H9 (cell line): ENCODE data around the gene SMIM20. TPM values are rescaled to one million over a fixed set of nuclear protein-coding genes. Genes with fewer than 3 reads are reported as not detected.

Experiments used
- DNase-seq: peaks from one replicate; pipeline ENCODE4 v3.0.0-alpha.2; 2017
- H2AFZ ChIP-seq: one replicate; pipeline ENCODE4 v1.6.1; 2013; ENCODE audit warnings: mild to moderate bottlenecking, low read length, control low read depth, moderate library complexity
- H2AK5ac ChIP-seq: 2 replicates; pipeline ENCODE4 v1.6.1; 2013; ENCODE audit warnings: low read length, control low read depth, mixed read lengths; ENCODE audit not compliant: insufficient read length
- H2BK120ac ChIP-seq: one replicate; pipeline ENCODE4 v1.6.1; 2013; ENCODE audit warnings: low read depth, mild to moderate bottlenecking, low read length, control low read depth, inconsistent platforms; ENCODE audit not compliant: poor library complexity, severe bottlenecking
- H2BK12ac ChIP-seq: 2 replicates; pipeline ENCODE4 v1.6.1; 2013; ENCODE audit warnings: low read length, control low read depth, mixed read lengths, low read depth; ENCODE audit not compliant: insufficient read length
- H2BK15ac ChIP-seq: 2 replicates; pipeline ENCODE4 v1.6.1; 2013; ENCODE audit warnings: low read depth, low read length, control low read depth
- H2BK20ac ChIP-seq: one replicate; pipeline ENCODE4 v1.6.1; 2013; ENCODE audit warnings: low read depth, mild to moderate bottlenecking, low read length, control low read depth, inconsistent platforms; ENCODE audit not compliant: poor library complexity, severe bottlenecking
- H2BK5ac ChIP-seq: 2 replicates; pipeline ENCODE4 v1.6.1; 2013; ENCODE audit warnings: low read length, control low read depth, mixed read lengths; ENCODE audit not compliant: insufficient read length
- H3K14ac ChIP-seq: 2 replicates; pipeline ENCODE4 v1.6.1; 2013; ENCODE audit warnings: low read length, control low read depth; ENCODE audit not compliant: insufficient read depth
- H3K18ac ChIP-seq: 2 replicates; pipeline ENCODE4 v1.6.1; 2013; ENCODE audit warnings: low read depth, mild to moderate bottlenecking, mixed read lengths, low read length, control low read depth; ENCODE audit not compliant: insufficient read length
- H3K23ac ChIP-seq: 2 replicates; pipeline ENCODE4 v1.6.1; 2013; ENCODE audit warnings: low read length, control low read depth, mixed read lengths, low read depth; ENCODE audit not compliant: insufficient read length
- H3K23me2 ChIP-seq: 2 replicates; pipeline ENCODE4 v1.6.1; 2013; ENCODE audit warnings: low read depth, mild to moderate bottlenecking, mixed read lengths, low read length, control low read depth; ENCODE audit not compliant: insufficient read length, poor library complexity, severe bottlenecking
- H3K27ac ChIP-seq: 2 replicates; pipeline ENCODE4 v1.5.1; 2013; ENCODE audit warnings: low read length, control low read depth, mixed read lengths, low read depth; ENCODE audit not compliant: insufficient read length
- H3K27me3 ChIP-seq: 2 replicates; pipeline ENCODE4 v1.6.1; 2013; ENCODE audit warnings: low read length, control low read depth, inconsistent platforms; ENCODE audit not compliant: insufficient read depth
- H3K4ac ChIP-seq: 2 replicates; pipeline ENCODE4 v1.6.1; 2013; ENCODE audit warnings: low read depth, mild to moderate bottlenecking, control low read depth, inconsistent platforms, low read length, moderate library complexity
- H3K4me1 ChIP-seq: 2 replicates; pipeline ENCODE4 v1.6.1; 2013; ENCODE audit warnings: low read length, control low read depth, inconsistent platforms; ENCODE audit not compliant: insufficient read depth
- H3K4me2 ChIP-seq: 2 replicates; pipeline ENCODE4 v1.6.1; 2013; ENCODE audit warnings: low read length, control low read depth, mixed read lengths; ENCODE audit not compliant: insufficient read length, insufficient read depth
- H3K56ac ChIP-seq: 2 replicates; pipeline ENCODE4 v1.6.1; 2013; ENCODE audit warnings: low read depth, mild to moderate bottlenecking, mixed read lengths, low read length, control low read depth; ENCODE audit not compliant: insufficient read length
- H3K79me1 ChIP-seq: 2 replicates; pipeline ENCODE4 v1.6.1; 2013; ENCODE audit warnings: low read depth, mild to moderate bottlenecking, moderate library complexity, low read length, control low read depth, inconsistent platforms; ENCODE audit not compliant: insufficient read depth, poor library complexity, severe bottlenecking
- H3K79me2 ChIP-seq: 2 replicates; pipeline ENCODE4 v1.6.1; 2013; ENCODE audit warnings: low read length, control low read depth, inconsistent platforms; ENCODE audit not compliant: insufficient read depth
- H3K9ac ChIP-seq: 2 replicates; pipeline ENCODE4 v1.6.1; 2013; ENCODE audit warnings: low read length, control low read depth, mixed read lengths; ENCODE audit not compliant: insufficient read length; ENCODE audit errors: extremely low read depth
- H3K9me3 ChIP-seq: one replicate; pipeline ENCODE4 v1.6.1; 2013; ENCODE audit warnings: low read depth, low read length, inconsistent platforms; ENCODE audit not compliant: control insufficient read depth
- H3T11ph ChIP-seq: one replicate; pipeline ENCODE4 v1.6.1; 2013; ENCODE audit warnings: mild to moderate bottlenecking, low read length, control low read depth, inconsistent platforms
- H4K20me1 ChIP-seq: one replicate; pipeline ENCODE4 v1.6.1; 2013; ENCODE audit not compliant: control insufficient read depth, insufficient read length, insufficient read depth
- H4K5ac ChIP-seq: 2 replicates; pipeline ENCODE4 v1.6.1; 2013; ENCODE audit warnings: low read depth, mild to moderate bottlenecking, mixed read lengths, low read length, control low read depth; ENCODE audit not compliant: insufficient read length
- H4K8ac ChIP-seq: replicated peaks from 2 replicates; pipeline ENCODE4 v1.6.1; 2013; ENCODE audit warnings: low read length, control low read depth, mixed read lengths, low read depth; ENCODE audit not compliant: insufficient read length
- H4K91ac ChIP-seq: 2 replicates; pipeline ENCODE4 v1.6.1; 2013; ENCODE audit warnings: low read depth, mild to moderate bottlenecking, moderate library complexity, mixed read lengths, low read length, control low read depth; ENCODE audit not compliant: insufficient read length
- H3K27ac Mint-ChIP-seq, 3 experiments: 2 replicates in 2 of 3; 3 replicates in 1 of 3; pipeline ENCODE4 v1.8.0; 2020 to 2021; ENCODE audit warnings: mixed read lengths in 3 of 3, mild to moderate bottlenecking in 1 of 3, moderate library complexity in 1 of 3
- H3K27me3 Mint-ChIP-seq: 2 replicates; pipeline ENCODE4 v1.8.0; 2021; ENCODE audit warnings: low read depth, mild to moderate bottlenecking, moderate library complexity, mixed read lengths
- H3K36me3 Mint-ChIP-seq, 3 experiments: 2 replicates in 2 of 3; 3 replicates in 1 of 3; pipeline ENCODE4 v1.8.0; 2020 to 2021; ENCODE audit warnings: low read depth in 3 of 3, mixed read lengths in 3 of 3; ENCODE audit not compliant: insufficient read depth in 1 of 3
- H3K4me1 Mint-ChIP-seq, 2 experiments: 2 replicates each; pipeline ENCODE4 v1.8.0; 2020; ENCODE audit warnings: mixed read lengths in 2 of 2
- H3K4me3 Mint-ChIP-seq, 2 experiments: 2 replicates in 1 of 2; 3 replicates in 1 of 2; pipeline ENCODE4 v1.8.0; 2020 to 2021; ENCODE audit warnings: mild to moderate bottlenecking in 2 of 2, mixed read lengths in 2 of 2, moderate library complexity in 1 of 2
- H3K9me3 Mint-ChIP-seq, 2 experiments: 2 replicates in 1 of 2; 3 replicates in 1 of 2; pipeline ENCODE4 v1.8.0; 2020; ENCODE audit warnings: mild to moderate bottlenecking in 2 of 2, mixed read lengths in 2 of 2, moderate library complexity in 1 of 2
- WGBS: extraction: QIAGEN DNeasy Blood & Tissue Kit; methylation state at CpG from one replicate; pipeline ENCODE4 v1.1.7; 2013; ENCODE audit warnings: missing lambda C conversion rate, low lambda C conversion rate, mixed read lengths; ENCODE audit not compliant: insufficient read length; ENCODE audit errors: extremely low coverage; 5-methylcytosine and 5-hydroxymethylcytosine counted together
- total RNA-seq: library from RNA; stranded (reverse); gene quantifications from 2 replicates; pipeline ENCODE4 v1.2.1, GENCODE V29; 2021
- TF ChIP-seq, protein P1 (sequence below): fragments of 200-600 bp; sonication (generic); conservative IDR thresholded peaks from 3 replicates; pipeline ENCODE4 v1.8.0; 2021; ENCODE audit warnings: antibody characterized with exemption, mild to moderate bottlenecking

The SMIM20 gene
- total RNA-seq, 1 experiment from 2014 or later = 40.2 TPM

DNA sequence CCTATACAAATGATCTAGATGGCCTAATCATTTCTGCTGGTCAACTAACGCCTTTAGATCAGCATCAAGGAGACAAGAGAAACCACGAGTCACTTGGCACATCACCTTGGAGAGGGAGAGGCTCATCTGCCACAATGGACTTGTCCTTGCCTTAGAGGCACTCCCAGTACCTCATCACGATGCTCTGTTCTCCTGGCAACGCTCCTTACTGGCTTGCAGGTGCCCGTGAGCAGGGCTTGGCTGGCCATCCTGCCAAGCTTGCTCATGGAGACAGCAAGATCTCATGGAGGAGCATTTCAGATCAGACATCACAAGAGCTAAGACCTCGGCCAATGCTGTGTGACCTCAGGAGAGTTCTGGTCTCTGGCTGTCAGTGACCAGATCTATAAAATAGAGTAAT, 2.7 kb upstream of the SMIM20 start:
- WGBS = no CpG with 5 or more reads among the region's 6 CpGs
- H3K27ac Mint-ChIP-seq = no peak overlapping the region
- no peak overlapping the region for H2BK20ac ChIP-seq

More for the DNA sequence above, 2.7 kb upstream of the SMIM20 start:
- Histone ChIP-seq H3T11ph (no peak overlapping the region), H2AFZ (no peak overlapping the region), H3K9ac (no peak overlapping the region), H2AK5ac (no peak overlapping the region), H3K4ac (no peak overlapping the region), H3K18ac (no peak overlapping the region), H3K4me2 (no peak overlapping the region), H4K91ac (no peak overlapping the region), H4K5ac (no peak overlapping the region), H3K56ac (no peak overlapping the region), H2BK15ac (no peak overlapping the region), H3K23ac (no peak overlapping the region), H3K4me1 (no peaks in the 10 kb centered on the region), H3K27ac (no peak overlapping the region), H3K14ac (no peak overlapping the region), H2BK120ac (no peak overlapping the region), H3K79me1 (no peaks in the 10 kb centered on the region), H3K27me3 (no peaks in the 10 kb centered on the region; the same call in 1 of the 2 replicates), H3K79me2 (no peaks in the 10 kb centered on the region), H3K23me2 (peaks cover 9% of the 10 kb centered on the region), H4K8ac (no peak overlapping the region), H4K20me1 (no peaks in the 10 kb centered on the region), H2BK12ac (no peak overlapping the region), H2BK5ac (no peak overlapping the region), H3K9me3 (no peaks in the 10 kb centered on the region)
- Mint-ChIP-seq H3K27me3 (peaks cover 29% of the 10 kb centered on the region), H3K4me1 (peaks cover 15 to 18% of the 10 kb centered on the region in 2 experiments), H3K36me3 (peaks cover 4% of the 10 kb centered on the region in 3 experiments; a peak in 3 of 7 replicates), H3K4me3 (no peak overlapping the region), H3K9me3 (peaks cover 3 to 10% of the 10 kb centered on the region in 2 experiments; a peak in 4 of 5 replicates)
- TF ChIP-seq, protein P1, sequence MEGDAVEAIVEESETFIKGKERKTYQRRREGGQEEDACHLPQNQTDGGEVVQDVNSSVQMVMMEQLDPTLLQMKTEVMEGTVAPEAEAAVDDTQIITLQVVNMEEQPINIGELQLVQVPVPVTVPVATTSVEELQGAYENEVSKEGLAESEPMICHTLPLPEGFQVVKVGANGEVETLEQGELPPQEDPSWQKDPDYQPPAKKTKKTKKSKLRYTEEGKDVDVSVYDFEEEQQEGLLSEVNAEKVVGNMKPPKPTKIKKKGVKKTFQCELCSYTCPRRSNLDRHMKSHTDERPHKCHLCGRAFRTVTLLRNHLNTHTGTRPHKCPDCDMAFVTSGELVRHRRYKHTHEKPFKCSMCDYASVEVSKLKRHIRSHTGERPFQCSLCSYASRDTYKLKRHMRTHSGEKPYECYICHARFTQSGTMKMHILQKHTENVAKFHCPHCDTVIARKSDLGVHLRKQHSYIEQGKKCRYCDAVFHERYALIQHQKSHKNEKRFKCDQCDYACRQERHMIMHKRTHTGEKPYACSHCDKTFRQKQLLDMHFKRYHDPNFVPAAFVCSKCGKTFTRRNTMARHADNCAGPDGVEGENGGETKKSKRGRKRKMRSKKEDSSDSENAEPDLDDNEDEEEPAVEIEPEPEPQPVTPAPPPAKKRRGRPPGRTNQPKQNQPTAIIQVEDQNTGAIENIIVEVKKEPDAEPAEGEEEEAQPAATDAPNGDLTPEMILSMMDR = no peak
- DNase-seq = no peak
